Body of pancreas (tissue), 4 donors: ENCODE data around the gene FBLN2. TPM values are rescaled to one million over a fixed set of nuclear protein-coding genes. Genes with fewer than 3 reads are reported as not detected.

Experiments
- ATAC-seq: fragments of 150-250 bp; one replicate; pipeline ENCODE4 v1.9.1; 2016
- DNase-seq, 4 donors: peaks; one replicate each; pipeline ENCODE4 v3.0.0-alpha.2; 2019
- H3K27ac ChIP-seq, 4 donors: fragments of 200-600 bp; sonication (generic); 1 replicate in 3 of 4; 2 replicates in 1 of 4; pipeline versions ENCODE4 v1.5.1 to v1.6.1; 2016 to 2019; ENCODE audit warnings: mild to moderate bottlenecking in 1 of 4, mixed read lengths in 1 of 4, moderate library complexity in 1 of 4
- H3K27me3 ChIP-seq, 2 donors: fragments of 200-600 bp; sonication (generic); one replicate each; pipeline ENCODE4 v1.6.0; 2016; ENCODE audit warnings: mild to moderate bottlenecking in 1 of 2
- H3K36me3 ChIP-seq, 2 donors: fragments of 200-600 bp; sonication (generic); replicated peaks in 1 of 2; 2 replicates each; pipeline ENCODE4 v1.5.1; 2016; ENCODE audit warnings: low read depth in 2 of 2; ENCODE audit not compliant: insufficient read depth in 1 of 2
- H3K4me1 ChIP-seq: fragments of 200-600 bp; sonication (generic); one replicate; pipeline ENCODE4 v1.6.0; 2016
- H3K4me3 ChIP-seq, 2 donors: fragments of 200-600 bp; sonication (generic); 1 replicate in 1 of 2; 2 replicates in 1 of 2; pipeline ENCODE4 v1.5.1; 2016 to 2019
- H3K9me3 ChIP-seq, 3 donors: fragments of 200-600 bp; sonication (generic); 1 replicate in 2 of 3; 2 replicates in 1 of 3; pipeline ENCODE4 v1.5.1; 2016
- CTCF ChIP-seq, 7 experiments: fragments of 450-650 bp in 4 of 7; fragments of 200-600 bp in 3 of 7; sonication (generic) in 3 of 7; IDR thresholded peaks; one replicate each; pipeline ENCODE4 v1.5.1; 2016 to 2019; ENCODE audit warnings: antibody characterized with exemption in 7 of 7
- POLR2A ChIP-seq, 3 donors: fragments of 450-650 bp; IDR thresholded peaks; one replicate each; pipeline ENCODE4 v1.6.1; 2016; ENCODE audit warnings: antibody characterized with exemption in 3 of 3, mild to moderate bottlenecking in 2 of 3
- WGBS, 2 donors: methylation state at CpG; one replicate each; pipeline ENCODE4 v1.1.5; 2017; 5-methylcytosine and 5-hydroxymethylcytosine counted together
- intact Hi-C: fragments of 100-400 bp; cut with DNase I; formaldehyde crosslinking; loops from one replicate; pipeline ENCODE4 v1.15.1; 2023
- total RNA-seq, 2 donors: library from RNA; depleted of rRNA; stranded (reverse); fragments of >200 nt; gene quantifications; one replicate each; pipeline ENCODE4 v1.1.0, GENCODE V29; 2016

FBLN2 gene
- total RNA-seq, 2 donors from 2014 or later: 18.9 to 54.7 TPM

GRCh38 chr3:13582366-13583250 is 33.7 kb downstream of the FBLN2 start:
- H3K4me1 ChIP-seq: no peaks in the 10 kb centered on the region
- no peak overlapping the region for H3K4me3 ChIP-seq
- H3K9me3 ChIP-seq: no peaks in the 10 kb centered on the region
- WGBS, 2 donors: 86 to 95% methylated on average over 18 to 24 of the region's 24 CpGs
- H3K27me3 ChIP-seq: no peaks in the 10 kb centered on the region
- no peak overlapping the region for H3K27ac ChIP-seq
- TF ChIP-seq CTCF (IDR thresholded peaks at IDR 0.05) (no peak), POLR2A (IDR thresholded peaks at IDR 0.05) (no peak)
- ATAC-seq (no peak), DNase-seq (no peak)
- no peaks in the 10 kb centered on the region for H3K36me3 ChIP-seq
- intact Hi-C loops: no loop called here

- H3K27ac ChIP-seq: no peak overlapping the region
- no peak overlapping the region for H3K4me3 ChIP-seq
- no peaks in the 10 kb centered on the region for H3K36me3 ChIP-seq
- no peaks in the 10 kb centered on the region for H3K9me3 ChIP-seq
- TF ChIP-seq POLR2A (IDR thresholded peaks at IDR 0.05) (no peak), CTCF (IDR thresholded peaks at IDR 0.05) (no peak)
- DNase-seq (no peak), ATAC-seq (no peak)
- WGBS, 2 donors: 74 to 79% methylated on average over 6 to 14 of the region's 15 CpGs
- intact Hi-C loops: no loop called here
- no peaks in the 10 kb centered on the region for H3K4me1 ChIP-seq
- no peaks in the 10 kb centered on the region for H3K27me3 ChIP-seq
Measured at GRCh38 chr3:13583251-13584180, 34.6 kb downstream of the FBLN2 start.

- Histone ChIP-seq H3K9me3 (no peaks in the 10 kb centered on the region), H3K36me3 (no peaks in the 10 kb centered on the region), H3K27ac (no peak overlapping the region), H3K4me1 (no peaks in the 10 kb centered on the region), H3K4me3 (no peak overlapping the region), H3K27me3 (no peaks in the 10 kb centered on the region)
- TF ChIP-seq CTCF (IDR thresholded peaks at IDR 0.05) (no peak), POLR2A (IDR thresholded peaks at IDR 0.05) (no peak)
- 90 to 93% methylated on average over 6 to 8 of the region's 8 CpGs for WGBS, 2 donors
- DNase-seq (no peak), ATAC-seq (no peak)
- intact Hi-C loops: no loop called here
Measured at GRCh38 chr3:13584427-13584891, 35.5 kb downstream of the FBLN2 start.

GRCh38 chr3:13584901-13585300 is 36.0 kb downstream of the FBLN2 start:
- H3K36me3 ChIP-seq: no peaks in the 10 kb centered on the region
- H3K4me3 ChIP-seq: no peak overlapping the region
- TF ChIP-seq CTCF (IDR thresholded peaks at IDR 0.05) (no peak), POLR2A (IDR thresholded peaks at IDR 0.05) (no peak)
- DNase-seq (no peak), ATAC-seq (no peak)
- intact Hi-C loops: no loop called here
- no peaks in the 10 kb centered on the region for H3K4me1 ChIP-seq
- no peaks in the 10 kb centered on the region for H3K27me3 ChIP-seq
- no peak overlapping the region for H3K27ac ChIP-seq
- WGBS, 2 donors: 83 to 93% methylated on average over 3 to 5 of the region's 5 CpGs
- H3K9me3 ChIP-seq: no peaks in the 10 kb centered on the region
